Measurements from ENCODE around the gene TBL1XR1.
A peak's percentile ranks its signal among the peaks of the same experiment; 100 is the strongest.
"Not testable (repeated sequence)": the region's sequence is repeated elsewhere in the genome, so short reads cannot be mapped to it uniquely, and the experiment has no call there.

The TBL1XR1 gene

GRCh38 chr3:177013681-177014280, 183.5 kb downstream of the TBL1XR1 start:
- no peak for DNase-seq (ENCODE audit: low spot score)

GRCh38 chr3:177005718-177006405, 191.4 kb downstream of the TBL1XR1 start:
- no peak for DNase-seq (ENCODE audit: low spot score)

- DNase-seq (ENCODE audit: low spot score) = not testable (repeated sequence)
Measured at GRCh38 chr3:177000159-177000558, 197.1 kb downstream of the TBL1XR1 start.

GRCh38 chr3:176995946-176996345, 201.3 kb downstream of the TBL1XR1 start:
- DNase-seq (ENCODE audit: low spot score) = no peak

- no peak for DNase-seq (ENCODE audit: low spot score)
Measured at GRCh38 chr3:176994891-176995781, 202.1 kb downstream of the TBL1XR1 start.

- no peak for DNase-seq (ENCODE audit: low spot score)
Measured at GRCh38 chr3:176994393-176994792, 202.9 kb downstream of the TBL1XR1 start.

- DNase-seq (ENCODE audit: low spot score) = no peak
Measured at GRCh38 chr3:176992978-176993377, 204.3 kb downstream of the TBL1XR1 start.

GRCh38 chr3:176992565-176992964, 204.7 kb downstream of the TBL1XR1 start:
- no peak for DNase-seq (ENCODE audit: low spot score)

GRCh38 chr3:176988795-176989194, 208.5 kb downstream of the TBL1XR1 start:
- no peak for DNase-seq (ENCODE audit: low spot score)

GRCh38 chr3:176987901-176988650, 209.2 kb downstream of the TBL1XR1 start:
- DNase-seq (ENCODE audit: low spot score) = no peak

- peak; percentile 33 for DNase-seq (ENCODE audit: low spot score)
Measured at GRCh38 chr3:176978441-176978840, 218.8 kb downstream of the TBL1XR1 start.

GRCh38 chr3:176977331-176977730, 220.0 kb downstream of the TBL1XR1 start:
- no peak for DNase-seq (ENCODE audit: low spot score)

- DNase-seq (ENCODE audit: low spot score) = no peak
Measured at GRCh38 chr3:176976586-176976985, 220.7 kb downstream of the TBL1XR1 start.

- DNase-seq (ENCODE audit: low spot score) = no peak
Measured at GRCh38 chr3:176974279-176974678, 223.0 kb downstream of the TBL1XR1 start.

- no peak for DNase-seq (ENCODE audit: low spot score)
Measured at GRCh38 chr3:176971613-176972174, 225.6 kb downstream of the TBL1XR1 start.

GRCh38 chr3:176970770-176971169, 226.5 kb downstream of the TBL1XR1 start:
- DNase-seq (ENCODE audit: low spot score) = no peak

- DNase-seq (ENCODE audit: low spot score) = no peak
Measured at GRCh38 chr3:176969506-176969905, 227.8 kb downstream of the TBL1XR1 start.

All from RKO (cell line).